Activated naive CD4-positive, alpha-beta T cell treated with anti-CD3 and anti-CD28 coated beads, Interleukin-2, amount 10 ng/mL, durations not matched to agents 7 days and 5 days (primary cell): Measurements from ENCODE around the gene ZACN.

Experiments
- CTCF ChIA-PET: fragments of 350-600 bp; sonication (Branson Sonifier 250); formaldehyde crosslinking; loops from one replicate; lab custom pipeline; 2021; ENCODE audit warnings: antibody characterized with exemption; lab: Charles Lee
- DNase-seq: peaks from one replicate; pipeline ENCODE4 v3.0.0-alpha.2; 2020
- H3K27ac Mint-ChIP-seq: one replicate; pipeline ENCODE4 v1.8.0; 2021; ENCODE audit warnings: mild to moderate bottlenecking, moderate library complexity, mixed read lengths
- H3K27me3 Mint-ChIP-seq: one replicate; pipeline ENCODE4 v1.8.0; 2021; ENCODE audit warnings: mild to moderate bottlenecking, mixed read lengths
- H3K36me3 Mint-ChIP-seq: one replicate; pipeline ENCODE4 v1.8.0; 2021; ENCODE audit warnings: mixed read lengths
- H3K4me1 Mint-ChIP-seq: one replicate; pipeline ENCODE4 v1.8.0; 2021; ENCODE audit warnings: mixed read lengths
- H3K4me3 Mint-ChIP-seq: one replicate; pipeline ENCODE4 v1.8.0; 2021; ENCODE audit warnings: mild to moderate bottlenecking, moderate library complexity, mixed read lengths
- H3K9me3 Mint-ChIP-seq: one replicate; pipeline ENCODE4 v1.8.0; 2021; ENCODE audit warnings: mixed read lengths

The ZACN gene

DNA sequence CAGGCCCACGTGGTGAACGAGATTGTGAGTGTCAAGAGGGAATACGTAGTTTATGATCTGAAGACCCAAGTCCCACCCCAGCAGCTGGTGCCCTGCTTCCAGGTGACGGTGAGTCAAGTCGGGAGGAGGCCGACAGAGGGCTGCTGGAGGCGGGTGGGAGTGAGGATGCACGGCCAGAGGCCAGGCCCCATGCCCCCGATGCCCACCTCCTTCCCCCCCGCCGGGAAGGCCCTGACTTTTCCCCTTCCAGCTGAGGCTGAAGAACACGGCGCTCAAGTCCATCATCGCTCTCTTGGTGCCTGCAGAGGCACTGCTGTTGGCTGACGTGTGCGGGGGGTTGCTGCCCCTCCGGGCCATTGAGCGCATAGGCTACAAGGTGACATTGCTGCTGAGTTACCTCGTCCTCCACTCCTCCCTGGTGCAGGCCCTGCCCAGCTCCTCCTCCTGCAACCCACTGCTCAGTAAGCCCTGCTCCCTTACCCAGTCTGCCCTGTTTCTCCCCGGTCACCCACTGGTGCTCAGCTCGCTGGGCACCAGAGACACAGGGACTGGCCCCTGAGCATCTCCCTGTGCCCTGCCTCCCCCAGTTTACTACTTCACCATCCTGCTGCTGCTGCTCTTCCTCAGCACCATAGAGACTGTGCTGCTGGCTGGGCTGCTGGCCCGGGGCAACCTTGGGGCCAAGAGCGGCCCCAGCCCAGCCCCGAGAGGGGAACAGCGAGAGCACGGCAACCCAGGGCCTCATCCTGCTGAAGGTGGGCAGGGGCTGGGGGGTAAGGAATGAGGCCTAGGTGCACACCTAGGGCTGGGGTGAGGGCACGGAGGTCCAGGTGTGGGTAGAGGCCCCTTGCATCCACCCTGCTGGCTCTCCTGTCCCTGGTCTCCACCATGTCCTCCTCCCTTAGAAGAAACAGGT, 2.6 kb downstream of the ZACN start:
- Mint-ChIP-seq H3K27me3 (peaks cover 51% of the 10 kb centered on the region), H3K36me3 (peaks cover 15% of the 10 kb centered on the region), H3K4me3 (no peak overlapping the region), H3K9me3 (no peaks in the 10 kb centered on the region), H3K4me1 (peaks cover 12% of the 10 kb centered on the region), H3K27ac (no peak overlapping the region)
- no peak for DNase-seq
- CTCF ChIA-PET = no interaction called here

DNA sequence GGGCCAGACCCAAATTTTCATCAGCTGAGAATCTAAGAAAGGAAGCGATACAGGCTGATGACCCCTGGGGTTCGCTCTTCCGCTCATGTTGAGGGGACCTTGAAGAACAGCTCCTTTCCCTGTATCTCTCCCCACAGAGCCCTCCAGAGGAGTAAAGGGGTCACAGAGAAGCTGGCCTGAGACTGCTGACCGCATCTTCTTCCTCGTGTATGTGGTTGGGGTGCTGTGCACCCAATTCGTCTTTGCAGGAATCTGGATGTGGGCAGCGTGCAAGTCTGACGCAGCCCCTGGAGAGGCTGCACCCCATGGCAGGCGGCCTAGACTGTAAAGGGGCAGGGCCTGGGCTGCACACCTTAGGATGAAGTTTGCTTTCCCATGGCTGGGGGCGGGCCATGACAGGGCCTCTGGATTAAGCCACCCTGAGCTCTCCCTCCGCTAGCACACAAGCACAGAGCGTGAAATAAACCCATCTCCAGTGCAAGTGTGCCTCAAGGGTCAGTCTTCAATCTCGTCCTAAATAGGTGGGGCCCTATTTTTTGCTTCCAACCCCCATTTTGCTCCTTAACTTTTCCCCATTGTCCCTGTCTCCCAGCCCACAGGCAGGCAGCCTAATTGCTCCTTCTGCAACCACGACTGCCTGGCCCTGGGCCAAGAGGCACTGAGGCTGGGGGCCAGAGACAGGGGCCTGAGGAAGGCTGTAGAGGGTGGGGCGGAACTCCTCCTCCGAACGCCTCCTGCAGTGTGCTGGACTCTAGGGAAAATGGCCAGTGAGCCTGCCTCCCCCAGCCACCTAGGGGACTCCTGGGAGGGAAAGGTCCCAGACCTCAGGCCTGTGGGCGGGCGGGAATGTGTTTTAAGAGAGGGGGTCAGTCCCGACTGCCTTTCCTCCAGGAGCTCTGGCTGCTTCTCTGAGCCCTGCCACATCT, 3.6 kb downstream of the ZACN start:
- CTCF ChIA-PET = no interaction called here

DNA sequence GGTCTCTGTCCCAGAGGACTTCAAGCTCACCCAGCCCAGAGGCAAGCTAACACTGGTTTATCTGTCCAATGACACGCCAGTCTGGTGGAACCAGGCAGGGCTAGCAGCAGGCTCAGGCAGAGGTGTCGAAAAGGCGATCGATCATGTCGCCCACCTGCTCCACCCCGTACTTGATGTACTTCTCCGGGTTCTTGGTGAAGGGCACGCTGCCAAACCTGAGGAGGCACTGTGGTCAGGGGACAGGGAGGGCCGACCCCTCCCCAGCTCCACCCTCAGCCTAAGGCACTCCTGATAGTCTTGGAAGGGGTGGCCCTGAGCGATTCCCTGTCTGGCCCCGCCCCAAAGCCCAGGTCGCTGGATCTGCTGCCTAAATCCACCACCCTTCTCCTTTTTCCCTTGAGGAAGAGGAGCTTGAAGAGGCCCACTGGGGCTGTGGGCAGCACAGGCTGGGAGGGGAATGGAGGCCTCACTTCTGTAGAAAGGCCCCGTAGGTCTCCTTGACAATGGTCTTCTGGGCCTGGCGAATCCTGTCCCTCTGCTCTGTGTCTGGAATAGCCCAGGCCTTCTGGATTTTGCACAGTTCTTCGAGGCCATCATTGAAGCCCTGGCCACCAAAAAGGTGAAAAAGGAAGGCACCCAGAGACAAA, 4.7 kb downstream of the ZACN start:
- Mint-ChIP-seq H3K9me3 (no peaks in the 10 kb centered on the region), H3K4me3 (no peak overlapping the region), H3K4me1 (no peaks in the 10 kb centered on the region), H3K27ac (no peak overlapping the region), H3K27me3 (peaks cover 30% of the 10 kb centered on the region), H3K36me3 (peaks cover 22% of the 10 kb centered on the region)
- CTCF ChIA-PET = no interaction called here
- no peak for DNase-seq

More for the DNA sequence above, 3.6 kb downstream of the ZACN start:
- peak overlapping the region; percentile 33 for H3K27ac Mint-ChIP-seq
- peaks cover 20% of the 10 kb centered on the region for H3K36me3 Mint-ChIP-seq
- peaks cover 41% of the 10 kb centered on the region for H3K27me3 Mint-ChIP-seq
- no peak overlapping the region for H3K4me3 Mint-ChIP-seq
- H3K4me1 Mint-ChIP-seq = peaks cover 3% of the 10 kb centered on the region
- H3K9me3 Mint-ChIP-seq = no peaks in the 10 kb centered on the region
- no peak for DNase-seq

DNA sequence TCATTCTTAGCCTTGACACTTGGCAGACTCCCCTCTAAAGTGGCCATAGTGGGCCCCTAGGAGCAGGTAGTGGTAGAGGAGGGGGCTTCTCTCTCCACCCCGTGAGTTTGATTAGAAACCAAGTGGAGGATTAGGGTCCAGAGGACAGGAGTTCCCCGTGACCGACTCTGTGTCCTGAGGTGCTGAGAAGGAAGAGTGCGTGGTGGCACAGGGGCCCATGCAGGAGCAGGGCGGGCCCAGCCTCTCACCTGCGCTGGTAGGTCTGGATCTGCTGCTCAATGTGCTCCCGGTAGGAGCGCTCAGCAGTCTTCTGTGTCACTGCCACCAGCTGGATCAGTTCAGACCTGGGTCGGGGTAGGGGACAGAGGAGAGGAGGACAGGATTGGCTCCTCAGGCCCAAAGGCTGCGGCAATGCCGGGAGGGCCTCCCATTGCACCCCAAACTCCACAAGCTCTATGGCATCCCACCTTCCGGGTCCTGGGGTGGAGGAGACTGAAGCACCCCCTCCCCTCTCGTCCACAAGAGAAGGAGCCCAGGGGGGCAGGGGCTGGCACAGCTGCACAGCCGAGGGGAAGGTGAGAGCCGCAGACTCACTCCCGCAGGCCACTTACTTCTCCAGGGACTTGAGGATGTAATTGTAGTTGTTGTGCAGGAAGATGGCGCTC, 6.2 kb downstream of the ZACN start:
- no peaks in the 10 kb centered on the region for H3K9me3 Mint-ChIP-seq
- H3K27me3 Mint-ChIP-seq = peaks cover 14% of the 10 kb centered on the region
- no peak overlapping the region for H3K27ac Mint-ChIP-seq
- H3K36me3 Mint-ChIP-seq = peaks cover 35% of the 10 kb centered on the region
- H3K4me1 Mint-ChIP-seq = no peaks in the 10 kb centered on the region
- no peak for DNase-seq
- no peak overlapping the region for H3K4me3 Mint-ChIP-seq
- CTCF ChIA-PET = interaction anchor here (0.9 kb wide), 1 partner anchor 194 kb away, joined by 3 read pairs; no protein-coding TSS in a partner anchor

- CTCF ChIA-PET = no interaction called here
These were observed 6.9 kb downstream of the ZACN start for GRCh38 chr17:76085731-76086366.

DNA sequence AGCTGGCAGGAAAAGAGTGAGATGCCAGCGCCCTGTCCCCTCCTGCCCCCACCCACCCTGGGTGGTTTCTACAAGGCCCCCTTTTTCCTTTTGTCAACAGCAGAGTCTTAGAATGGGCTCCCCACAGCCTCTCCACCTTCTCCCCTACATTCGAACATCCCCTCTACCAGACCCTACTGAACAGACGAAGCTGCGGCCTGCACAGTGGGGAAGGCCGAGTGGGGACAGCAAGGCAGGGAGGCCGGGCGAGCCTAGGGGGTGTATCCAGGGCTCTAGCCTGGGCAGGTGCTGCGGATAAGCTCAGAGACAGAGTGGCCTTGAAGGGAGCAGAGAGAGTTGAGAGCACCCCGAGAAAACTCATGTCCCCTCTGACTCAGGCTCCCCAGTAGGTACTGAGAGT, 7.4 kb downstream of the ZACN start:
- Mint-ChIP-seq H3K36me3 (peaks cover 38% of the 10 kb centered on the region), H3K4me1 (peaks cover under 1% of the 10 kb centered on the region), H3K27me3 (peaks cover 4% of the 10 kb centered on the region), H3K4me3 (no peak overlapping the region), H3K9me3 (no peaks in the 10 kb centered on the region), H3K27ac (no peak overlapping the region)
- CTCF ChIA-PET = no interaction called here
- no peak for DNase-seq

More at GRCh38 chr17:76085731-76086366, 6.9 kb downstream of the ZACN start:
- no peak overlapping the region for H3K4me3 Mint-ChIP-seq
- DNase-seq = no peak
- no peaks in the 10 kb centered on the region for H3K4me1 Mint-ChIP-seq
- peaks cover 8% of the 10 kb centered on the region for H3K27me3 Mint-ChIP-seq
- no peaks in the 10 kb centered on the region for H3K9me3 Mint-ChIP-seq
- H3K27ac Mint-ChIP-seq = no peak overlapping the region
- peaks cover 37% of the 10 kb centered on the region for H3K36me3 Mint-ChIP-seq

- no peak for DNase-seq
- Mint-ChIP-seq H3K9me3 (no peaks in the 10 kb centered on the region), H3K27me3 (no peaks in the 10 kb centered on the region), H3K36me3 (peaks cover 42% of the 10 kb centered on the region), H3K27ac (no peak overlapping the region), H3K4me1 (peaks cover 7% of the 10 kb centered on the region), H3K4me3 (no peak overlapping the region)
- CTCF ChIA-PET = no interaction called here
These were observed 8.5 kb downstream of the ZACN start for GRCh38 chr17:76087531-76087930.

DNA sequence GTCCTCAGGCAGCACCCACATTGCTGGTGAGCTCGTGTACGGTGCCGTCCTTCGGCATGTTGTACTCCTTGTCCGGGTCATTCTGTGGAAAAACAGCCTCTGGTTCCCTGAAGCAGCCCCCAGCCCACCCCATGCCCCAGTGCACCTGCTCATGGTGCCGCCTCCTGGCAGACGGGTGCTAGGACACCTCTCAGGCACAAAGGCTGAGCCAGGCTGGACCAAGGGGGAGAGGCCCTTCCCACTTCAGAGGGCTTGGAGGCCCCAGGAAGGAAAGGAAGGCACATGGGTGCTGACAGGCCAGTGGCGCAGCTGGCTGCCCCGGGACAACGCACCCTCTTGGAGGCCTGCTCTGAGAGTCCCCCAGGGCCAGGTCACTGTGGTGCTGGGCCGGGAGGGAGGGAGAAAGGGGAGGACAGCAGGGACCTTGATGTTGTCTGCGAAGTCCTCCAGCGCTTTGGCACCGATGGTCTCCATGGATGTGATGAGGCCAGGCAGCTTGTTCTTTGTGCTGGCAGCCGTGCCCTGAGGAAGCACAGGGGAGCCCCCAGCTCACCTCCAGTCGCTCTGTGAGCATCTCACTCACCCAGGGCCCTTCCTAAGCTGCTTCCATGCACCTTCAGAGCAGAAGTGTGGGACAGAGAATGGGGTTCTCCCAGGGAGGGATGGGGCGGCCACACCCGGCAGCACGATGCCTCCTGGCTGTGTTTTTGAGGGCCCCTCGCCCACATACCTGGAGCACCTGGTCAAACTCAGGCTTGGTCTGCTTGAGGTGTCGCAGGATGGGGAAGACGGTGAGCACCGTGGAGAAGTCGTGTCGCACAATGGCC, 9.3 kb downstream of the ZACN start:
- Mint-ChIP-seq H3K27me3 (no peaks in the 10 kb centered on the region), H3K27ac (no peak overlapping the region), H3K9me3 (no peaks in the 10 kb centered on the region), H3K4me1 (peaks cover 7% of the 10 kb centered on the region), H3K4me3 (no peak overlapping the region), H3K36me3 (peaks cover 45% of the 10 kb centered on the region)
- CTCF ChIA-PET = interaction anchor here (0.6 kb wide), 1 partner anchor 139 kb away, joined by 4 read pairs; no protein-coding TSS in a partner anchor
- no peak for DNase-seq

DNA sequence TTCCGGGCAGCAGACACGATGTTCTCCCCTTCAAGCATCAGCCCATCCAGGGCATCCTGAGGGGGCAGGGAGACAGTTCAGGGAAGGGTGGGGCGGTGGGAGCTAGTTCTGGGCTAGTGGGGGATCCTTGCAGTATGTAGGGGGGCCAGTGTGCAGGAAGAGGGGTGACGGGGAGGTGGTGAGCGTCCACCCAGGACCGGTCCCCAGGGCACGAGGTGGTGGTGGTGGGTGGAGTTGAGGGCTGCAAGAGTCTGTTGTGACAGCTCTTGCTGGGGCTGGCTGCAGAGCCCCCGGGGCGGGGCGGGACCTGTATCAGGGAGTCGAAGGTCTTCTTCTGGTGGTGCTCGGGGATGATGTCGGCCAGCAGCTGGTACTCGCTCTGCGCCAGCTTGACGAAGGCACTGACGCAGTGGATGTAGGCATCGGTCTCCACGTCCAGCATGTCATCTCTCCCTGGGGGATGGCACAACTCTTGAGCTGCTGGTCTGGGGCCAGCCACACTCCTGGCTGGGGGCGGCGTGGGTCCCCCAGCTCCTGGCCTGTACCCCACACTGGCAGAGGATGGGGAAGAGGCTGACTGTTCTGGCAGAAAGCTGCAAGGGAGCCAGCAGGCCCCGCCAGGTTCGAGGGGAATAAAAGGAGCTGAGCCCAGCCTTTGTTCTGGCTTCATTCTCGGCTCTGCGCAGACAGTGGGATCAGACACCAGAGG, 10.0 kb downstream of the ZACN start:
- CTCF ChIA-PET = no interaction called here
- H3K36me3 Mint-ChIP-seq = peaks cover 45% of the 10 kb centered on the region
- no peaks in the 10 kb centered on the region for H3K27me3 Mint-ChIP-seq
- H3K9me3 Mint-ChIP-seq = no peaks in the 10 kb centered on the region
- no peak for DNase-seq
- H3K4me3 Mint-ChIP-seq = no peak overlapping the region
- no peak overlapping the region for H3K27ac Mint-ChIP-seq
- peaks cover 7% of the 10 kb centered on the region for H3K4me1 Mint-ChIP-seq

GRCh38 chr17:76089680-76090516, 10.9 kb downstream of the ZACN start:
- no peaks in the 10 kb centered on the region for H3K27me3 Mint-ChIP-seq
- H3K4me3 Mint-ChIP-seq = no peak overlapping the region
- H3K27ac Mint-ChIP-seq = no peak overlapping the region
- H3K36me3 Mint-ChIP-seq = peaks cover 46% of the 10 kb centered on the region
- no peak for DNase-seq
- H3K4me1 Mint-ChIP-seq = peaks cover 7% of the 10 kb centered on the region
- no peaks in the 10 kb centered on the region for H3K9me3 Mint-ChIP-seq
- CTCF ChIA-PET = interaction anchor here (1.0 kb wide), 1 partner anchor 76 kb away, joined by 3 read pairs; no protein-coding TSS in a partner anchor

- Mint-ChIP-seq H3K27ac (no peak overlapping the region), H3K4me3 (no peak overlapping the region), H3K36me3 (peaks cover 46% of the 10 kb centered on the region), H3K9me3 (no peaks in the 10 kb centered on the region), H3K4me1 (peaks cover 7% of the 10 kb centered on the region), H3K27me3 (no peaks in the 10 kb centered on the region)
- CTCF ChIA-PET = interaction anchor here (1.0 kb wide), 1 partner anchor 76 kb away, joined by 3 read pairs; no protein-coding TSS in a partner anchor
- no peak for DNase-seq
These were observed 11.6 kb downstream of the ZACN start for GRCh38 chr17:76090517-76091129.
